Pancreas (tissue), 10 donors: Measurements from ENCODE around the gene ERI3. TPM values are rescaled to one million over a fixed set of nuclear protein-coding genes. Genes with fewer than 3 reads are reported as not detected.

Experiments
- ATAC-seq, 4 donors: fragments of 200-7000 bp; cut with Tn5 transposase; one replicate each; pipeline versions ENCODE4 v1.8.0 to v1.9.1; 2020; ENCODE audit warnings: mild to moderate bottlenecking in 4 of 4, moderate library complexity in 4 of 4
- DNase-seq, 6 donors: peaks; one replicate each; pipeline ENCODE4 v3.0.0-alpha.2; 2020
- FAIRE-seq: peaks from 2 replicates; lab custom pipeline; 2012; peaks lifted over from hg19 to GRCh38; lab: Jason Lieb, UNC
- H3K27ac ChIP-seq, 4 donors: fragments of 200-600 bp; sonication (generic); 1 replicate in 3 of 4; 2 replicates in 1 of 4; pipeline versions ENCODE4 v1.5.0 to v1.8.0; 2020
- H3K27me3 ChIP-seq, 4 donors: fragments of 200-600 bp; one replicate each; pipeline ENCODE4 v1.8.0; 2021
- H3K36me3 ChIP-seq, 3 donors: fragments of 200-600 bp; sonication (generic) in 1 of 3; one replicate each; pipeline versions ENCODE4 v1.5.0 to v1.8.0; 2020 to 2021
- H3K4me1 ChIP-seq, 3 donors: fragments of 200-600 bp; one replicate each; pipeline ENCODE4 v1.8.0; 2021
- H3K4me3 ChIP-seq, 4 donors: fragments of 200-600 bp; sonication (generic) in 2 of 4; one replicate each; pipeline versions ENCODE4 v1.5.0 to v1.8.0; 2020 to 2021
- H3K9me3 ChIP-seq, 4 donors: fragments of 200-600 bp; one replicate each; pipeline ENCODE4 v1.8.0; 2021
- WGBS, 2 donors: extraction: QIAGEN DNeasy Blood & Tissue Kit; methylation state at CpG; one replicate each; pipeline ENCODE4 v1.1.7; 2013; 5-methylcytosine and 5-hydroxymethylcytosine counted together
- intact Hi-C, 3 donors: fragments of 100-400 bp; cut with DNase I; formaldehyde crosslinking; loops; one replicate each; pipeline versions ENCODE4 v1.11.1 to v1.14.2; 2022
- polyA plus RNA-seq, 2 donors: library from polyadenylated mRNA; stranded (reverse); fragments of 200-250 nt; gene quantifications; one replicate each; pipeline ENCODE4 v1.2.3, GENCODE V29; 2013
- total RNA-seq, 6 donors: library from RNA; stranded (reverse); fragmentation: NEBNext Ultra II Directional in 4 of 6; extraction: Animal tissue kit (Norgen Biotek cat#: 25700) in 4 of 6; gene quantifications; one replicate each; pipeline versions ENCODE4 v1.2.1 to v1.2.4, GENCODE V29; 2021 to 2023
- TF ChIP-seq, protein P1 (sequence below), 4 donors: fragments of 200-600 bp; sonication (generic) in 3 of 4; IDR thresholded peaks; one replicate each; pipeline versions ENCODE4 v1.5.0 to v1.8.0; 2021; ENCODE audit warnings: antibody characterized with exemption in 4 of 4
- donor health status: healthy with polysubstance abuse.
- donor health status: DM: no; HTN: no; CAD: no; lungs with moderate emphysema.
- donor health status: DM: no; HTN: no; CAD: no.
- donor health status: control.
- donor health status: control.
- donor health status: Bipolar disorder and iron deficiency.
- donor health status: DM: yes; HTN: yes; CAD: no.
- donor health status: DM: no; HTN: no; CAD: no.
- donor health status: DM: no; HTN: no; CAD: no.
- donor health status: DM: yes; HTN: yes; CAD: no.

The ERI3 gene
- total and polyA plus RNA-seq, 8 donors, result 18.9 to 33.7 (median 21.8) TPM

- Histone ChIP-seq H3K36me3 (no peaks in the 10 kb centered on the region), H3K4me3 (no peak overlapping the region), H3K27ac (no peak overlapping the region), H3K9me3 (no peaks in the 10 kb centered on the region), H3K27me3 (no peaks in the 10 kb centered on the region), H3K4me1 (no peaks in the 10 kb centered on the region)
- no peak for ATAC-seq
- intact Hi-C loops, result no loop called here
- TF ChIP-seq, protein P1, sequence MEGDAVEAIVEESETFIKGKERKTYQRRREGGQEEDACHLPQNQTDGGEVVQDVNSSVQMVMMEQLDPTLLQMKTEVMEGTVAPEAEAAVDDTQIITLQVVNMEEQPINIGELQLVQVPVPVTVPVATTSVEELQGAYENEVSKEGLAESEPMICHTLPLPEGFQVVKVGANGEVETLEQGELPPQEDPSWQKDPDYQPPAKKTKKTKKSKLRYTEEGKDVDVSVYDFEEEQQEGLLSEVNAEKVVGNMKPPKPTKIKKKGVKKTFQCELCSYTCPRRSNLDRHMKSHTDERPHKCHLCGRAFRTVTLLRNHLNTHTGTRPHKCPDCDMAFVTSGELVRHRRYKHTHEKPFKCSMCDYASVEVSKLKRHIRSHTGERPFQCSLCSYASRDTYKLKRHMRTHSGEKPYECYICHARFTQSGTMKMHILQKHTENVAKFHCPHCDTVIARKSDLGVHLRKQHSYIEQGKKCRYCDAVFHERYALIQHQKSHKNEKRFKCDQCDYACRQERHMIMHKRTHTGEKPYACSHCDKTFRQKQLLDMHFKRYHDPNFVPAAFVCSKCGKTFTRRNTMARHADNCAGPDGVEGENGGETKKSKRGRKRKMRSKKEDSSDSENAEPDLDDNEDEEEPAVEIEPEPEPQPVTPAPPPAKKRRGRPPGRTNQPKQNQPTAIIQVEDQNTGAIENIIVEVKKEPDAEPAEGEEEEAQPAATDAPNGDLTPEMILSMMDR (IDR thresholded peaks at IDR 0.05), result no peak
- WGBS, 2 donors, result 84 to 89% methylated on average over 8 of the region's 8 CpGs
- no peak for FAIRE-seq
- DNase-seq, result no peak
These were observed 154.7 kb downstream of the ERI3 start for GRCh38 chr1:44200336-44200735.

GRCh38 chr1:44174630-44175029 lies 180.4 kb downstream of the ERI3 start:
- H3K36me3 ChIP-seq, result no peaks in the 10 kb centered on the region
- TF ChIP-seq, protein P1 (IDR thresholded peaks at IDR 0.05), result no peak
- no peaks in the 10 kb centered on the region for H3K4me1 ChIP-seq
- intact Hi-C loops, result no loop called here
- DNase-seq (no peak), ATAC-seq (no peak), FAIRE-seq (no peak)
- 60 to 68% methylated on average over 1 of the region's 1 CpG for WGBS, 2 donors
- no peaks in the 10 kb centered on the region for H3K27me3 ChIP-seq
- no peak overlapping the region for H3K27ac ChIP-seq
- H3K4me3 ChIP-seq, result no peak overlapping the region
- no peaks in the 10 kb centered on the region for H3K9me3 ChIP-seq

Other genes with a start within 250 kb of the ERI3 start
- gene KLF17, start 236.4 kb downstream of the ERI3 start, total RNA-seq, result under 1 TPM in 1 of 6 donors, not detected in 5; 0.12 TPM
- gene KLF17, start 236.4 kb downstream of the ERI3 start, polyA plus RNA-seq, result not detected
- not detected for gene KLF18, start 213.6 kb downstream of the ERI3 start, total RNA-seq
- not detected for gene KLF18, start 213.6 kb downstream of the ERI3 start, polyA plus RNA-seq
- 10 to 100 TPM; 18.1 to 30.4 (median 25.8) TPM for gene DMAP1, start 141.8 kb downstream of the ERI3 start, total RNA-seq
- 100 to 1,000 TPM in 1 of 2 donors, 10 to 100 TPM in 1; 73.6 to 149 TPM for gene DMAP1, start 141.8 kb downstream of the ERI3 start, polyA plus RNA-seq
- gene RNF220, start 50.0 kb upstream of the ERI3 start, total RNA-seq, result 10 to 100 TPM; 22.3 to 43.2 (median 29.2) TPM
- gene RNF220, start 50.0 kb upstream of the ERI3 start, polyA plus RNA-seq, result 10 to 100 TPM; 34.4 to 43.0 TPM